IMR-90 (cell line): ENCODE data around the gene LTF.
"Not testable (repeated sequence)": the region's sequence is repeated elsewhere in the genome, so short reads cannot be mapped to it uniquely, and the experiment has no call there.

Experiments
- MAZ ChIP-seq: IDR thresholded peaks from 2 replicates; pipeline ENCODE4 v1.6.1; 2012; ENCODE audit warnings: low read depth, mild to moderate bottlenecking, low read length, improper control_type of control experiment, moderate library complexity, borderline replicate concordance
- POLR2A ChIP-seq: IDR thresholded peaks from 2 replicates; pipeline ENCODE4 v1.6.1; 2012; ENCODE audit warnings: mild to moderate bottlenecking, low read depth, low read length
- TF ChIP-seq, protein P1 (sequence below): conservative IDR thresholded peaks from 2 replicates; pipeline ENCODE4 v1.5.1; 2012; ENCODE audit warnings: mild to moderate bottlenecking, low read depth, low read length, improper control_type of control experiment

DNA sequence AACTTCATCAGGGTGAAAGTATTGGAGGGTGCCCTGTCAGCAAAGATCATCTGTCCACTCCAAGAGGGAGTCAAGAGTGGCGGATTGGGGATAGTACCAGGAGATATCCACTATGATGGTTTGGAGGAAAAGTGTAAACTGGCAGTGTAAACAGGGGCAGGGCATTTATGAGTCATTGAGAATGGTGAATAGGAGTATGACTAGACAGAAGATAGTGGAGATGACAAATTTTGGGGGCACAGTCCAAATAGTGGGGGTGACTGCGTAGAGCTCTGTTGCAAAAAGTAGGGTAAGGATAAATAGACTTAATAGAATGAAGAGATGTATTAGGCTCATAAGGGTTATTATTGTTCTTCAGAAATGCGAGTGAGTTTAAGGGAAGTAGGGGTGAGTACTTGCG, 75.9 kb downstream of the LTF start:
- TF ChIP-seq, protein P1, sequence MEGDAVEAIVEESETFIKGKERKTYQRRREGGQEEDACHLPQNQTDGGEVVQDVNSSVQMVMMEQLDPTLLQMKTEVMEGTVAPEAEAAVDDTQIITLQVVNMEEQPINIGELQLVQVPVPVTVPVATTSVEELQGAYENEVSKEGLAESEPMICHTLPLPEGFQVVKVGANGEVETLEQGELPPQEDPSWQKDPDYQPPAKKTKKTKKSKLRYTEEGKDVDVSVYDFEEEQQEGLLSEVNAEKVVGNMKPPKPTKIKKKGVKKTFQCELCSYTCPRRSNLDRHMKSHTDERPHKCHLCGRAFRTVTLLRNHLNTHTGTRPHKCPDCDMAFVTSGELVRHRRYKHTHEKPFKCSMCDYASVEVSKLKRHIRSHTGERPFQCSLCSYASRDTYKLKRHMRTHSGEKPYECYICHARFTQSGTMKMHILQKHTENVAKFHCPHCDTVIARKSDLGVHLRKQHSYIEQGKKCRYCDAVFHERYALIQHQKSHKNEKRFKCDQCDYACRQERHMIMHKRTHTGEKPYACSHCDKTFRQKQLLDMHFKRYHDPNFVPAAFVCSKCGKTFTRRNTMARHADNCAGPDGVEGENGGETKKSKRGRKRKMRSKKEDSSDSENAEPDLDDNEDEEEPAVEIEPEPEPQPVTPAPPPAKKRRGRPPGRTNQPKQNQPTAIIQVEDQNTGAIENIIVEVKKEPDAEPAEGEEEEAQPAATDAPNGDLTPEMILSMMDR: not testable (repeated sequence)
- TF ChIP-seq MAZ, POLR2A: not testable (repeated sequence)
